GM21423 (cell line): Measurements from ENCODE around the gene CXCL13.
"Not testable (repeated sequence)": the region's sequence is repeated elsewhere in the genome, so short reads cannot be mapped to it uniquely, and the experiment has no call there.

Source experiments
- ATAC-seq: cut with Tn5 transposase; IDR thresholded peaks from one replicate; pipeline ENCODE4 v1.9.1; 2021; ENCODE audit warnings: mild to moderate bottlenecking, moderate library complexity; ENCODE audit not compliant: unreplicated experiment

Gene CXCL13

GRCh38 chr4:77652237-77652897, 46.7 kb downstream of the CXCL13 start:
- no peak for ATAC-seq

- no peak for ATAC-seq
These were observed 47.6 kb downstream of the CXCL13 start for GRCh38 chr4:77653162-77653758.

DNA sequence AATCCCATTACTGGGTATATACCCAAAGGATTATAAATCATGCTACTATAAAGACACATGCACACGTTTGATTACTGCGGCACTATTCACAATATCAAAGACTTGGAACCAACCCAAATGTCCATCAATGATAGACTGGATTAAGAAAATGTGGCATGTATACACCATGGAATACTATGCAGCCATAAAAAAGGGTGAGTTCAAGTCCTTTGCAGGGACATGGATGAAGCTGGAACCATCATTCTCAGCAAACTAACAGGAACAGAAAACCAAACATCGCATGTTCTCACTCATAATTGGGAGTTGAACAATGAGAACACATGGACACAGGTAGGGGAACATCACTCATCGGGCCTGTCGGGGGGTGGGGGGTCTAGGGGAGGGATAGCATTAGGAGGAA, 54.7 kb downstream of the CXCL13 start:
- not testable (repeated sequence) for ATAC-seq
